Fibroblast of peridontal ligament (primary cell): ENCODE results near the gene MACROD2.
"Not testable (repeated sequence)": the region's sequence is repeated elsewhere in the genome, so short reads cannot be mapped to it uniquely, and the experiment has no call there.

Experiments
- DNase-seq: peaks from one replicate; pipeline ENCODE4 v3.0.0-alpha.2; 2010; ENCODE audit errors: extremely low read depth

MACROD2 gene

DNA sequence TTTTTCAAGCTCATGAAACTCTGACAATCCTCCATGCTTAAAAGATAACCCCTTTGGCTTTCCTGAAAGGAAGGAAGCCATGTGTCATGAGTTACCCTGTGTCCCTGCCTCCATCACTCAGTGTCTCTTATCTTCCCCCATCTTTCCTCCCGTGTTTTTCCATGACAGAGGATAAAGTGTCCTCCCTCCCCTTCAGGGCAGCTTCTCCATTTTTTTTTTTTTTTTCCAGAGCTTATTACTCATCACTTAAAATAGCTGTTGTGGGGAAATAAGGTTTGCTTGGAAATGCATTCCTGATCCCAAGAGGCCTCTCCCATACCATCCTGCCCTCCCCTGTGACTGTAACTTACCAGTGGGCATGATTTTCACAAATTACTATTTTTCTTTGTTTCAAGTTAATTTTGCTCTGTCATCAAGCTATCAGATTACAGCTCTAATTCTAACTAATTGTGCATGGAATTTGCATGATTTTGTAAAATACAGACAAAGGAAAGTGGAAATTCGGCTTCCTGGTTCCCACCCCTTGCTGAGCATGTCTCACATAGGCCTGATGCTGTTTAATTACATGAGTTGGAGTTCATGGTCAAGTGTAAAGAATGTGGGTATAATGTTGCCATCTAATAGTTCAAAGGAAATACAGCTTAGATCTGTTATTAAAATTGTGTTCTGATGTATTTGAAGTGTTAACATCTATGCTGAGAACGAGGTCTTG lies 956.5 kb downstream of the MACROD2 start:
- peak; percentile 76 for DNase-seq

DNA sequence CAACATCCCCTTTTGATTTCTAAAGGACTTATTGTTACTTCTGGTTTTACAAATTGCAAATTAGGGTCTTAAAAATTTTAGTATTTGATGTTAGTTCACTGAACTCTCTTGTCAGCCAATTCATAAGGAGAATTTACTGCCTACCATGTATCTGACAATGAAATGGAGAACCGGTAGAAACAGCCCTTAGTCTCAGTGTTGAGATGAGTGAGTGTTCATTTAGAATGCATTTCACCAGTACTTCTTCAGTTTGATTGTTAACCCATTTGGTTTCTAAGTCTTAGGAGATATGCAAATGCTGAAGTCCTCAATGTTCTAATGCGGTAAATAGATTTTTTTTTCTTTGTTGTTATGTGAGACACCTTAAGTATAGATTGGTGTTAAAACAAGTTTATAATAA lies 958.4 kb downstream of the MACROD2 start:
- no peak for DNase-seq

DNA sequence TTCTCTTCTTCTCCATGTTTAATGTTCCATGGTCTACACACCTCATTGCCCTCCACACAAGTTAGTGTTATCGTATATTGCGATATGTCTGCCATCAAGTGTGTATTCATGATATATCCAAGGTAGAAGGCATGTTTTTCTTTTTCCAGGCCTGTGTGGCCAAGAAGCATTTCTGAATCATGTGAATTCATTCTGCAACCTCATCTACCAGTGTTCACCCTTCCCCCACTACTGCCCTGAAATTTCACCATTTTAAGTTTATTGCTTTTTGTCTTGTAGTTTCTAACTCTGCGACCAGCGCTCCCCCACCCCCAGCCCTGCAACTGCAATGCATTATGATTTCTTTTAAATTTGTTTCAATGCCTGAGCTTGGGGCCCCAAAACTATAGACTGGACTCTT lies 960.1 kb downstream of the MACROD2 start:
- DNase-seq, result peak; percentile 5

DNA sequence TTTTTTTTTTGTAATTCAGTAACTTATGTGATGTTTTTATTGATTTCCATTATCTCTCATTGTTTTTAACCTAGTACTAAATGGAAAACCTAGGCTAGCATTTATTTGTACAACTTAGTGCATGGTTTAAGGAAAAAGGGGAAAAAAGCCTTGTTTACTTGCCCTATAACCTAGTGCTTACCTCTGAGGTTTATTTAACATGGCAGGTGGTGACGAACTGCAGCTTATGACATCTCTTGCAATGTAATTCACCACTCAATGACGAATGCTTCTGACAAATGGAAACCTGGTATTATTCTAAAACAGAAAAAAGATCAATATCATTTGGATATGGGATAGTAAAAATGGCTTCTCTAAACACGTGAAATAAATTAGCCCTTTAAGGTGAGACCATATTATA lies 960.7 kb downstream of the MACROD2 start:
- DNase-seq, result no peak

DNA sequence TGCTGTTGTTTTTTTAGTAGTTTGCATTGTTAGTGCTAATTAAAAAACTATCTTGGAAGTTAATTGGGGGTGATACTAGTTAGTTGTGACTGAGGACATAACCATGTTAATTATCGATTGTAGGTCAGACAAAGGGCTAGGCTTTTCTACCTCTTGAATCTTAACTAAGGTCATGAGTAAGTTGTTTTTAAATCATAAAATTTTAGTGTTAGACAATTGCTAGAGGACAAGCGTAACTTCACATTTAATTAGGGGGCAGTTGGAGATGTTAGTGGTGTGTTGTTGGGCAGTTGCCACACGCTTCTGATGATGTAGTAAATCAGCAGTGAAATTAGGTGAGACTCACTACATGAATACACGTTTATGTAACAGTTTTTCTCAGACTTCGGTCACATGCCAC lies 961.2 kb downstream of the MACROD2 start:
- no peak for DNase-seq

DNA sequence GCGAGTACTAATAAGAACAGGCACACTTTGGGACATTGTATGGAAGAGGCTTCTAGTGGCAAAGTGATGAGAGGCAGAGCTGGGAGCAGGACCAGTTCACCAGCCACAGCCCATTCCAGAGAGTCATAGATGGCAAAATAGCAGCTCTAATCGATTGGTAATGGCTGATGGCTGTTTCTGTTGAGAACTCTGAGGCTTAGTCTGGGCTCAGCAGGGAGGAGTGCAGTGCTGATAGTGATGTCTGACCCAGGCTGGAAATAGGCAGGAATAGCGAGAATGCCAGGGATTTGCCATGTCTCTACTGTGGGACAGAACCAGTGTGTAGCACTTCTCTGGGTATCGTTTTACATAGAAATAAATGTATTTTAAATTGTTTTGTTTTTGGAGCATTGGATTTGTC lies 962.1 kb downstream of the MACROD2 start:
- no peak for DNase-seq

DNA sequence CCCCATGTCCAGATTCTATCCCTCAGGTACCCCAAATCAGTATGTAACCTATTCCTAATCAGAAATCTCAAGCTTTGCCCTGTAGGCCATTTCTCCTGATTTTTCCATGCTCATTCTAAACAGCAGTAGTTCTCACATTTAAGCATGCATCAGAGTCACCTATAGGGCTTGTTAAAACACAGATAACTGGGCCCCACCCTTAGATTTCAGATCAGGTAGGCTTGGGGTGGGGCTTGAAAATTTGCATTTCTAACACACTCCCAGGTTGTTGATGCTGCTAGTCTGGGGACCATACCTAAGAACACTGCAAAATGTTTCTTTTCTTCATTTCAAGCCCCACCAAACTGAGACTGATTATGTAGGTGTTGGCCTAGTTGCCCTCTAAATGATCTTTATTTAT lies 963.3 kb downstream of the MACROD2 start:
- no peak for DNase-seq

DNA sequence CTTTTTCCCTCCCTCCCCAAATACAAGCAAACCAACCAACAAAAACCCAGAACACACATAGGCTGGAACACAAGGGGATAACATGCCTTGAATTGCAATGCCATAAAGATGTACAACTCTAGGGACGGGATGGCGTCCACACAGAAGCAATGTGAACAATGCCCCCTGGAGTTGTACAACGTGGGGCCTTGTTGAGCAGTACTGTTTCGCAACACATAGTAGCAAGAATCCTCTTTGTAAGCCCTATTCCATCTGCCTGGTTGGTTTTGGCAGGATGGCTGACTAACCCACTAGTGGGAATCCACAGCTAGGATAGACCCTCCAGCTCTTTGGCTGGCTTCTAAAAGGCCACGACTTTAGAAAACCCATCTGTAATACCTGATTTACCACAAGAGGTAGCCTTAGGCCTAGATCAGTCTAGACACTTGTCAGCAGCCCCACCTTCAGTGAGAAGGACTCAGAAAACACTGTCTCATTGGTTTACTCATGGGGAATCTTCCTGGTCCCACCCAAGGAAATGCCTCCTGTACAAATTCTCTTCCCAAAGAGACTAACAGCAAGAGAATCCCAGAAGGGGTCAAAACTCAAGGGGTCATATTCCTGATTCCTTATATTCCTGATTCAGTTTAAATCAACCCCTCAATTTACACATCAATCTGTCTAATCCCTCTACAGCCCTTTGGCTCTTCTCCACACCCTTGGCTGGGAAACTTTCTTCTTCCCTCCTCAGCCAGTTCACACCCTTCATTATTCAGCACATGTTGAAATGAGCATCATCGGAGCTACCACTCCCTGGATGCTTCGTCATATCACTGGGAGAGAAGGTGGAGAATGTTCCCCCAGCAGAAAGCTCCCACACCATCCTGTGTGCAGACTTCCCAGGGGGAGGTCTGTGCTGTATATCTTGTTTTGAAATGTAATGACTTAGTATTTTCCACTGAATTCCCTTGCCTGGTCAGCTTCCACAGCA lies 964.5 kb downstream of the MACROD2 start:
- DNase-seq, result no peak

DNA sequence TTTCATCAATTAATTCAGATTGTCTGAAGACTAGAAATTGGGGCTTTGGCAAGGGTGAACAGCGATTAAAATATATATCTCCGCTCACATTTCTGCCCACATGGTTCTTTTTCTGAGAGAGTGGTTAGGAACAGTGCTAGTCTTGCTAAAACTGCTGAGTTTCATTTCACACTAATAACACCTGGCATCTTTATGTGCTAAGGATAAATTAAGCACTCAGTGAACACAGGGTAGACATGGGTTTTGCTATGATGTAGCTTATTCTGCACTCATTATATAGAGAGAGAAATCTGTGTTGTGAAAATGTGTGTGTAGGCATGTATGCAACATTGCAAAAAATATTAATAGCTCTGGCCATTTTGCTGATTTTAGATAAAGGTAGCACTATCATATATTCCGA lies 965.5 kb downstream of the MACROD2 start:
- no peak for DNase-seq

DNA sequence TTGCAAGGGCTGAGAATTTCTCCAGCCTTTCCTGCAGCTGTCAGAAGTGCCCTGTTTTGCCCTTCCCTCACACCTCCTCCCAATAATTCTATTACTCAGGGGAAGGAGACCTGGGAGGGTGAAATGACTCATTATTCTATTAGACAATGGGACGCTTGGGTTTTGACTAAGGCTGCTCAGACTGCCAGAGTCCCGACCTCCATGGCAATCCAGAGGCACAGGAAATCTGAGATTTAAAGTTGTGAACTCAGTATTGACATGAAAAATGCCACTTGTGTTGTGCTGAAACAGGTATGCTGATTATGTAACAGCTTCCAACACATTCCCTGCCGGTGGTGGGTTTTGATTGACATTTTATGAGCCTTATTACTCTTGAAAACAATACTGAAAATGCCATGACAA lies 967.9 kb downstream of the MACROD2 start:
- no peak for DNase-seq

DNA sequence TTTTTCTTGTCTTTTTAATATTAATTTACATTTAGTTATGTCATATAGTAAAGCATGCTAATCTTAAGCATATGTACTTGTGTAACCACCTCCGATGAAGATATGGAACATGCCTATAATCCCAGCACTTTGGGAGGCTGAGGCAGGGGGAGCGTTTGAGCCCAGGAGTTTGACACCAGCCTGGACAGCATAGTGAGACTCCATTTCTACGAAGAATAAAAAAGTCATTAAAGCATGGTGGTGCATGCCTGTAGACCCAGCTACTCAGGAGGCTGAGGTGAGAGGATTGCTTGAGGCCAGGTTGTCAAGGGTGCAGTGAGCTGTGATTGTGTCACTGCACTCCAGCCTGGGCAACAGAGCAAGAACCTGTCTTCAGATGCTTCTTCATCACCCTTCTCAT lies 970.9 kb downstream of the MACROD2 start:
- DNase-seq, result no peak

DNA sequence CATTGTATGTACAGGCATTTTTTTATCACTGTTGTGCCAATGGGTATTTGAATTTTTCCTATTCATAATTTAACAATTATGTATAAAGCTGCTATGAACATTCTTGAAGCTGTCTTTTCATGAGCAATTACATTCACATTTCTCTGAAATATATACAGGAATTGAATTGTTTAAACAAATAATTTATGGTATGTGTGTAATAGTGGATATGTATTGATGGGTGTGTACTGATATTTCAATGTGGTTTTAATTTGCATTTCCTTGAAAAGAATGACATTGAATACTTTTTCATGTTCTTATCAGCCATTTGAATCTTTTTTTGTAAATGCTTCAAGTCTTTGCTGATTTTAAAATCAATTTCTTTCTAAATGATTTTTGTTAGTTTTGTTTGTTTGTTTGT lies 971.5 kb downstream of the MACROD2 start:
- DNase-seq, result no peak

DNA sequence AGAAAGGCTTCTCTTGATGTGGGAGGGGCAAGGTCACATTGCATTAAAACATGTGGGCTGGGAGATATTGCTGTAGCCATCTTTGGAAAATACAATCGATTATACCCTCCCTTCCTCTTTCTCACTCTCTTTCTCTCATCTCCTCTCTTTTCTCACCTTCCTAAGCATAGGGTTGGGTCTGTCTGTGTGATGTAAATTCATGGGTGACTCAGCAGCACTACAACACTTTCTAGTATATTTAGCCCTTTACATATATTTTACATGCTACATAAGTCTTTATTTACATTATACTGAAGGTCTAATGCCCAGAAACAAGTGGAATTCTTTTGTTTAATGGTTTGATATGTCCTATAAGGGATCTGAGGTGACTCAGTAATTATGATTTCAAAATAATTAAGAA lies 976.9 kb downstream of the MACROD2 start:
- no peak for DNase-seq

DNA sequence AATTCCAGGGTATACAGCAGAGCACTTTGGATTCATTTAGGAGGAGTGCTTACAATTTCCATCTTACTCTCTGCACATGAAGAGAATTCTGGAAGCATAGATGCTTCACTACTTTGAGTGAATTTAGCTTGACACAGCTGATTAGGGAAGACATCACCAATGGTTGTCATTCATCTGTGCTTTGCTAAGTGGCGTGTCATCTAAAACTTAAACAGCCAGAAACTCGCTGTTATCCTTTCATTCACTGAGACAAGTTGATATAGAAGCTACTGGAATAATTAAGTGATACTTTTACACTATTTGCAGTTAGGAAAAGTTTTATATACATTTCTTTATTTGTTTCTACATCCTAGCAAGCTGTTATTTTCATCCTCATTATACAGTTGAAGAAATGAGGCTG lies 977.4 kb downstream of the MACROD2 start:
- no peak for DNase-seq

DNA sequence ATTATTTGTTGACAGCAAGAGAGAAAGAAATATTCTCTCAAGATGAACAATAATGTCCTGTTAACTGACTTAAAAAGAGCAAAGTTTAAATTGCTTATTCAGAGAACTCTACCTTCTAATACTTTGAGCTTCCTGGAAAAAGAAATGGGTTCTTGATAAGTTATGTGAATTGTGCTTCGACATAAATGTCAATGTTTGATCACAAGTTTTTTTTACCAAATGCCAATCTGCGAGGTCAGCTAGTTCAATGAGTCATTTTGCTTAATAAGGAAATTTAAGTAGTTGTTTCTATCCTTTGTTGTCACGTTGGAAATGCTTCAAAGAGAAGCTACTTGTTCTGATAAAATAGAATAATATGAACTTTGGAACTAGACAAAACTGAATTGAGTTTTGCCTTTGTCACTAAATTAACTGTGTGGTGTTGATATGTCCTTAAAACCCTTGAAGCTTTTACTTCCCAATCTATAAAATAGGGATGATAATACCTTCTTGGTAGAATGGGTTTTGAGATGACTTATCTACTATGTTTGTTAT lies 984.2 kb downstream of the MACROD2 start:
- no peak for DNase-seq

DNA sequence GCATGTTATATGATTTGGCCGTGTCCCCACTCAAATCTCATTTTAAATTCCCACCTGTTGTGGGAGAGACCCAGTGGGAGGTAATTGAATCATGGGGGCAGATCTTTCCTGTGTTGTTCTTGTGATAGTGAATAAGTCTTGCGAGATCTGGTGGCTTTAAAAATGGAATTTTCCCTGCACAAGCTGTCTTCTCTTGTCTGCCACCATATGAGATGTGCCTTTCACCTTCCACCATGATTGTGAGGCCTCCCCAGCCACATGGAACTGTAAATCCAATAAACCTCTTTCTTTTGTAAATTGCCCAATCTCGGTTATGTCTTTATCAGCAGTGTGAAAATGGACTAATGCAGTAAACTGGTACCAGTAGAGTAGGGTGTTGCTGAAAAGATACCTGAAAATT lies 986.2 kb downstream of the MACROD2 start:
- DNase-seq, result not testable (repeated sequence)

DNA sequence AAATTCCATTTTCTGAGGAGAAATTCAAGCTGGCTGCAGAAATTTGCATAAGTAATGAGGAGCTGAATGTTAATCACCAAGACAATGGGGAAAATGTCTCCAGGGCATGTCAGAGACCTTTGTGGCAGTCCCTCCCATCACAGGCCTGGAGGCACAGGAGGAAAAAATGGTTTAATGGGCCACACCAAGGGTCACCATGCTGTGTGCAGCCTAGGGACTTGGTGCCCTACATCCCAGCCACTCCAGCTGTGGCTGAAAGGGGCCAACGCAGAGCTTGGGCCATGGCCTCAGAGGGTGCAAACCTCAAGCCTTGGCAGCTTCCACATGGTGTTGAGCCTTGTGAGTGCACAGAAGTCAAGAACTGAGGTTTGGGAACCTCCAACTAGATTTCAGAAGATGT lies 987.0 kb downstream of the MACROD2 start:
- DNase-seq, result not testable (repeated sequence)

DNA sequence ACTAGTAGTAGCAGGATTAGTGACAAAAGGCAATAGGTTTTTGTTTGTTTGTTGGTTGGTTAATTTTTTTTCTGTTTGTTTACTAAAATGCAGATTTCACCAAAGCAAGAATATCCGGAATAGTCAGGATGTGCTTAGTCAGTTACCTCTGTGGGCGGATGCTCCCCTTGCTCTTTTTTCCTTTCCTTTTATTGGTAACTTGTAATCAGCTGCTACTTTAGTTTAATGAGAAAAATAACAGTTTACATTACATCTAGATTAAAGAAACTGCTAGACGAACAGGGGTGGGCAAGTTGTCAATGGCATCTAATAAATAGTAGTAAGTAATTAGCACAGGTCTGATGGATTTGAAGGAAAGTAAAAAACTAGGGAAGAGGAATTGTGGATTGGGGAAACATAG lies 989.0 kb downstream of the MACROD2 start:
- no peak for DNase-seq

DNA sequence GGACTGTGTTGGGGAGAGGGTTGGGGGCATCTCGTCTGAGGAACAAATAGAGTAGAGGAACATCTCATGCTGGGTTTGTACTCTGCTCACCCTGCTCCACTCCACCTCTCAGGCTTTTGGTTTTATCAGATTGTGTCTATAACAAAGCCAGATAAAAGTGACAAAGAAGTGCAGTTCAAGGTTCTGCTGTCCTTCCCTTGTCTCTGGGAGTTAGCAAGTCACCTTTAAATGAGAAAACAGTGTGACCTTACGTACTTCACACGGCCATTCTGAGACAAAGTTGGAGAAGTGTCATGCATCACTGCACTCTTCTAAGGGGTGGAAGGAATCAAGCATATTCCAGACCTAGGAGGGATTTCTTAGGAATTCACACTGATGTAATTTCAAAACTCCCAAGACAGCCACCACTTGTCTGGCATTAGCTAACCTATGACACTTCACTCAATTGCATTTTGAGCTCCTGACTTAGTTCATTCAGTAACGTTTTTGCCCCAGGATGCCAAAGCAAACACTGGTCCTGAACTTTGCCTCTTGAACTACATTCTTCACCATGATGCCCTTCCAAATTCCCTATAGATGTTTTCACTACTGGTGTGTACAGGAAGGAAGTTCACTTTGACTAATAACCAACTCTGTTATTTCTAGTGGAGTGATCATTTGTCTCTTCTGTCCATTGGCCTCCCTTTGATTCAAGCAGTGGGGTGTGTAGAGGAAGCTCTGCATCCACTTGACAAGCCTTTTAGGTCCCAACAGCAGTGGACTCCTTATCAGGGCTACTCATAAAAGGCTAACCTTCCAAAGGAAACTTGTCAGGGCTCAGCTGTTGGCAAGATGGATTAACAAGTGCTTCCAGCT lies 989.7 kb downstream of the MACROD2 start:
- DNase-seq, result no peak

DNA sequence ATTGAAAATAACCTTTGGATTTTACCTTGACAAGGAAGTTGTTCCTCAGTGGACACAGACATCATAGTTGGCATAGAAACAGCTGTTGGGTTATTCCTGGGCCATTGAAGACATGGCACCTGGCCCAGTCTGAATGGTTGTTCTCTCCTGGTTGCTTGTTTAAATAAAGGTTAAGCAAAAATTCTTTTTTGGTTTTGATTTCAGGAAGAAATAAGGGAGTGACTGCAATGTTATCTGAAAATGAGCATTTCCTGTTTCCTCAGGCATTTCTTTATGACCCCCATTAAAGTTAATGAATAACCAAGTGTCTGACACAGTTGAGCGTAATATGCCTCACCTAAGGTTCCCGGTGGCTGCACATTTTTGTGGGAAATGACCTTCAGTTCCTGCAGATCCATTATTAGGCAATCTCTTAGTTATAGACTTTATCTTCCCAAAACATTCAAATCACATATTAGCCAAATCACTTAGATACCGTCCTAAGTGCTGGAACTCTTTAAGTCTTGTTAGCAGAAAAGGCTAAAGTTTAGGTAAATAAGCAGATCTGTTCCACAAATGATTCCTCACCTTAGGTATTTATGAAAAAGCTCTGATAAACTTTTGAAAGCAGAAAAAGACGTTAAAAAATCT lies 990.8 kb downstream of the MACROD2 start:
- no peak for DNase-seq

DNA sequence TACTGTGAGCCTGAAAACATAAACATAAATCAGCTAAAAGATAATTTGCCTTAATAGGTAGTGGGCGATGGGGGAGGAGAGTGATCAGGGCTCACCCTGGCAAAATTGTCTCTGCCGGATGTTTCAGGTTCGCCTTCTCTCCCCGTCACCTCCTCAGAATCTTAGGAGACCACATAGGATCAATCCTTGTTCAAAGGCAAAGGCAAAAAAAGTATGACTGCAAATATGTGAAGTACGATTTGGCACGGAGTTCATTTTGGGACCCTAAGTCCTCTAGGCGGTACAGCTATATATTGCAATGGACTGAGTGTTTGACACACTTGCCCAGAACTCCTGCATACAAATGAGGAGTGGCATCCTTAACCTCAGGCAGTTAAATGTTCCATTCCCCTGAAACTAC lies 991.3 kb downstream of the MACROD2 start:
- no peak for DNase-seq
